Mononuclear cell (primary cell): Measurements from ENCODE around the gene RBM10. TPM values are rescaled to one million over a fixed set of nuclear protein-coding genes. Genes with fewer than 3 reads are reported as not detected.
"Not testable (repeated sequence)": the region's sequence is repeated elsewhere in the genome, so short reads cannot be mapped to it uniquely, and the experiment has no call there.

Source experiments
- H3K27me3 ChIP-seq: 2 replicates; pipeline ENCODE4 v1.6.0; 2011; ENCODE audit warnings: low read length, control low read depth; ENCODE audit not compliant: insufficient read depth
- H3K4me1 ChIP-seq: 2 replicates; pipeline ENCODE4 v1.5.1; 2011; ENCODE audit warnings: mild to moderate bottlenecking, low read length, control low read depth; ENCODE audit not compliant: insufficient read depth
- H3K4me3 ChIP-seq: 2 replicates; pipeline ENCODE4 v1.5.1; 2011; ENCODE audit warnings: mild to moderate bottlenecking, low read length, moderate library complexity
- H3K9me3 ChIP-seq: 2 replicates; pipeline ENCODE4 v1.5.1; 2011; ENCODE audit warnings: low read depth, mild to moderate bottlenecking, control low read depth, low read length
- total RNA-seq: library from RNA; depleted of rRNA; stranded (reverse); fragments of >200 nt; gene quantifications from one replicate; pipeline ENCODE4 v1.2.3, GENCODE V29; 2012

Gene RBM10
- 14.4 TPM for total RNA-seq

- no peaks in the 10 kb centered on the region for H3K27me3 ChIP-seq
- peak within 1 kb of the TSS; percentile 59 for H3K4me3 ChIP-seq
- H3K4me1 ChIP-seq = peaks cover 32% of the 10 kb centered on the region
- H3K9me3 ChIP-seq = no peaks in the 10 kb centered on the region
Observed at GRCh38 chrX:47144626-47145394, at the start of gene RBM10, which contains the start of gene NDUFB11. Gene RBM10 (plus strand): TSS chrX:47145221. CDS start chrX:47147482, 2,261 bp downstream. Gene NDUFB11 (minus strand): TSS chrX:47144702. CDS start chrX:47144679, 23 bp downstream.

GRCh38 chrX:47097018-47097417 lies 48.0 kb upstream of the RBM10 start:
- H3K4me3 ChIP-seq = no peak overlapping the region

DNA sequence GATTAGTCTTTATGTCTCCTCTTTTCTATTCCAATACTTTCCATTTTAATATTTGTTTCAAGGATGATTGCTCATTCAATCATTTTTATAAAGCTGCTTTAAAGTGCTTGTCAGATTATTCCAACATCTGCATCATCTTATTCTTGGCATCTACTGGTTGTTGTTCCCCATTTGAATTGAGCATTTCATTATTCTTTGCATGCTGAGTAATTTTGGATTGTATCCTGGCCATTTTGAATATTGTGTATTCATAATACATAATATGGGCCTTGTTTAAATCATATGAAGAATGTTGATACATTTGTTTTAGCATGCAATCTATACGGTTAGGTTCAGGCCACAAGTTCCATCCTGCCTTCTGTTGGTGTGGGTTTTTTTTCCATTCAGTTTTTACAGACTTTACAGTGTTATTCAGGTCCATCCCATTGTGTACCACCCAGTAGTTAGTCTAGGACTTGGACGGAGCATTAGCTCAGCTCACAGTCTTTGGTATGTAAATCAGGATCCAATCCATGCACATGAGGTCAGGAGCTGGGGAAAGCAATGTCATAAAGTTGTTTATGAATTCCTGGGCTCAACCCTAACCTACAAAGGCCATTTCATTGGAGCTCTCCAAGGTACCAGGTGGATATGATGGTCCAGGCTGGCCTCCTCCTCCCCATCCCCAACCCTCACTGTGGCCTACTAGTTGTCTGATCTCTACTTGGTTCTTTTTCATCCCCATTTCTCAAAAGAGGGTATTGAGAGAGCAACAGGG lies 46.5 kb upstream of the RBM10 start:
- Histone ChIP-seq H3K27me3 (no peaks in the 10 kb centered on the region), H3K4me3 (no peak overlapping the region), H3K4me1 (no peaks in the 10 kb centered on the region), H3K9me3 (no peaks in the 10 kb centered on the region)

More at GRCh38 chrX:47097018-47097417, 48.0 kb upstream of the RBM10 start:
- Histone ChIP-seq H3K9me3 (no peaks in the 10 kb centered on the region), H3K27me3 (no peaks in the 10 kb centered on the region), H3K4me1 (no peaks in the 10 kb centered on the region)

- Histone ChIP-seq H3K4me1 (no peaks in the 10 kb centered on the region), H3K9me3 (no peaks in the 10 kb centered on the region), H3K27me3 (no peaks in the 10 kb centered on the region), H3K4me3 (no peak overlapping the region)
Observed at GRCh38 chrX:47101206-47101605, 43.8 kb upstream of the RBM10 start.

DNA sequence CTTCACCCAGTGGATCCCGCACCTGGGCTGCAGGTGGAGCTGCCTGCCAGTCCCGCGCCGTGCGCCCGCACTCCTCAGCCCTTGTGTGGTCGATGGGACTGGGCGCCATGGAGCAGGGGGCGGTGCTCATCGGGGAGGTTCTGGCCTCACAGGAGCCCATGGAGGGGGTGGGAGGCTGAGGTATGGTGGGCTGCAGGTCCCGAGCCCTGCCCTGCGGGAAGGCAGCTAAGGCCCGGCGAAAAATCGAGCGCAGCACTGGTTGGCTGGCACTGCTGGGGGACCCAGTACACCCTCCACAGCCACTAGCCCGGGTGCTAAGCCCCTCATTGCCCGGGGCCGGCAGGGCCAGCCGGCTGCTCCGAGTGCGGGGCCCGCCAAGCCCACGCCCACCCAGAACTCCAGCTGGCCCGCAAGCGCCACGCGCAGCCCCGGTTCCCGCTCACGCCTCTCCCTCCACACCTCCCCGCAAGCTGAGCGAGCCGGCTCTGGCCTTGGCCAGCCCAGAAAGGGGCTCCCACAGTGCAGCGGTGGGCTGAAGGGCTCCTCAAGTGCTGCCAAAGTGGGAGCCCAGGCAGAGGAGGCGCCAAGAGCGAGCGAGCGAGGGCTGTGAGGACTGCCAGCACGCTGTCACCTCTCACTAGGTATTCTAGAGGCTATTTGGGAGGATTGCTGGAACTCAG lies 33.9 kb upstream of the RBM10 start:
- not testable (repeated sequence) for H3K9me3 ChIP-seq, H3K4me3 ChIP-seq, H3K4me1 ChIP-seq, H3K27me3 ChIP-seq

GRCh38 chrX:47112316-47112954 lies 32.6 kb upstream of the RBM10 start:
- H3K4me1 ChIP-seq = no peaks in the 10 kb centered on the region
- H3K9me3 ChIP-seq = no peaks in the 10 kb centered on the region
- no peak overlapping the region for H3K4me3 ChIP-seq
- no peaks in the 10 kb centered on the region for H3K27me3 ChIP-seq

DNA sequence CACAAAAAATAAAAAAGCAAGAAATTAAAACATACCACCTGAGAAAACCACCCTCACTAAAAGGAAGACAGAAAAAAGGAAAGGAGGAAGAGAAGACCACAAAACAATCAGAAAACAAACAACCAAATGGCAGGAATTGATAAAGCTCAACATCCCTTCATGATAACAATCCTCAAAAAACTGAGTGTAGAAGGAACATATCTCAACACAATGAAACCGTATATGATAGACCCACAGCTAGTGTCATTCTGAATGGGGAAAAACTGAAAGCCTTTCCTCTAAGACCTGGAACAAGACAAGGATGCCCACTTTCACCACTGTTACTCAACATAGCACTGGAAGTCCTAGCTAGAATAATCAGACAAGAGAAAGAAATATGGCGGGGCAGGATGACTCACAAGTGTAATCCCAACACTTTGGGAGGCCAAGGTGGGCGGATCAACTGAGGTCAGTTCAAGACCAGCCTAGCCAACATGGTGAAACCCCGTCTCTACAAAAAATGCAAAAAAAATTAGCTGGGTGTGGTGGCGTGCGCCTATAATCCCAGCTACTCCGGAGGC lies 28.4 kb upstream of the RBM10 start:
- not testable (repeated sequence) for H3K4me3 ChIP-seq, H3K9me3 ChIP-seq, H3K4me1 ChIP-seq, H3K27me3 ChIP-seq

GRCh38 chrX:47124466-47124865 lies 20.6 kb upstream of the RBM10 start:
- not testable (repeated sequence) for H3K9me3 ChIP-seq, H3K4me1 ChIP-seq, H3K27me3 ChIP-seq, H3K4me3 ChIP-seq

DNA sequence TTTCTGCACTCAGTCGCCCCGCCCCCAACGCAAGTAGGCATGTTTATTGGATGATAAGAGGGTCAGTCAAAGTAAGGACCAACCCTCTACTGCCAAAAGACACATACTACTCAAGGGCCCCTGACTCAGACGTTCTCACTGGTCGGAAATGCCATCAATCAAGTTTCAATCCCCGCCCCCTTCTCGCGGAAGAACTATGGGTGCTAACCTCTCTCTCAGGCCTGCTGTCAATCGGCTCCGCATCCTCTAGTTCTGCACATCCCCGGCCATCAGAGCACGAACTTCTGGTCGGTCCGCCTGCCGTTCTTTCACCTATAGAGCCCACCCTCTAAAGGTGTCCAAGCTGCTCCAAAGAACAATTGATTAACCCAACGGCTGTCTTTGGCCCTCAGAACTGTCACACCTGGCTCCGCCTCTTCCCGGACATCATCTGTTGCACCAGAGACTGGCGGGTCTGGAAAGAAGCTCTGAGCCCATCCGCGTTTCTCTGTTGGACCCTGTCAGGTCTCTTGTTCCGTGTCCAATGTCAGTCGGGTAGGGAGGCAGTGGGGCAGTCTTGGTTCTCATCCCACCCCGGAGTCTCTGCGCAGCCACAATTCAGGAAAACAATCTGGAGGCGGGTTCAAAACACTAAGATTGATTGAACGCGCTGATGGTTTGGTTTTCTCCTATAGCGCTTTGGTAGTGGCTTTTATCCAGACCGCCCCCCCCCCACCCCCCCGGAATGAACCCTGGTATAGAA lies 15.7 kb upstream of the RBM10 start:
- no peaks in the 10 kb centered on the region for H3K27me3 ChIP-seq
- peak overlapping the region; percentile 67 for H3K4me3 ChIP-seq
- H3K9me3 ChIP-seq = no peaks in the 10 kb centered on the region
- H3K4me1 ChIP-seq = peaks cover 4% of the 10 kb centered on the region

DNA sequence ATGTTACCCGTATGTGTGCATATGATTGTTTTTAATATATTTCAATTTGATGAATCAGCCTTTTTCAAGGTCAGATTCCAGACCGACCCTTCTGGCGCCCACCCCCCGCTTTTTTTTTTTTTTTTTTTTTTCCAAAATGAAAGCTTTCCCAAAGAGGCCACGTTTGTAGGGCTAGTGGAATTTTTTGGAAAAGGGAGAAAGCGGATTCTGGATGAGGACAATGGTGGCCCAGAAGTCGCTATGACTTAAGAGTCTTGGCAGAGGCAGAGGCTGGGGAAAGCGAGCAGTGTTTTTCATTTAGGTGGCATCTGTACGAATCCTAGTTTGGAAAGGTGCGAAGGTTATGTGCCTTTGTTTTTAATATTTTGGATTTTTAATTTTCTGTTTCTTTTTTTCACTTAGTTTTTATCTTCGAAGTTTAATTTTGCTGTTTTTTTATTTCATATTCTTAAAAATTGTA lies 15.1 kb upstream of the RBM10 start:
- Histone ChIP-seq H3K4me1 (peaks cover 4% of the 10 kb centered on the region), H3K4me3 (peak overlapping the region; percentile 67), H3K9me3 (no peaks in the 10 kb centered on the region)

DNA sequence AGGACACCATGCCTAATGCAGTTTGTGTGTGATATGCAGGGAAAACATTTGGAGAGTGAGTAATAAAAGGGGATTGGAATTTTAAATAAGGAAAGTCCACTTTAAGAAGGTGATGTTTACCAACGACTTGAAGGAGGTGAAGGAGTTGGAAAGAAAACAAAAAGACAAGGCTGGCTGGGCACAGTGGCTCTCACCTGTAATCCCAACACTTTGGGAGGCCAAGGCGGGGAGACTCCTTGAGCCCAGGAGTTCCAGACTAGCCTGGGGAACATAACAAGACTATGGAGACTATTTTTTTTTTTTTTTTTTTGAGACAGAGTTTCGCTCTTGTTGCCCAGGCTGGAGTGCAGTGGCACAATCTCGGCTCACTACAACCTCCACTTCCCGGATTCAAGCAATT lies 11.5 kb upstream of the RBM10 start:
- Histone ChIP-seq H3K4me3 (no peak overlapping the region), H3K4me1 (peaks cover 4% of the 10 kb centered on the region), H3K27me3 (no peaks in the 10 kb centered on the region), H3K9me3 (no peaks in the 10 kb centered on the region)

More for the DNA sequence above, 15.1 kb upstream of the RBM10 start:
- H3K27me3 ChIP-seq = no peaks in the 10 kb centered on the region

DNA sequence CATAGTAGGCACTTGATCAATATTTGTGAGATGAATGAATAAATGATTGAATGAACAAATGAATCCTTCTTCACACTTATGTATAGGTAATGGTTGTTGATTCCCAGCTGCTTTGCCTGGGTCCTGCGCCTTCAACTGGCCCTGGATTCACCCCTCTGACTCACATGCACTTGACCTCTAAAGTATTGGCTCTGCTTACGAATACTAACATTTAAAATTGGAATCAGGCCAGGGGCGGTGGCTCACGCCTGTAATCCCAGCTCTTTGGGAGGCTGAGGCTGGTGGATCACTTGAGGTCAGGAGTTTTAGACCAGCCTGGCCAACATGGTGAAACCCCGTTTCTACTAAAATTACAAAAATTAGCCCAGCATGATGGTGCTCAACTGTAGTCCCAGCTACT lies 9.4 kb upstream of the RBM10 start:
- H3K27me3 ChIP-seq, H3K4me1 ChIP-seq, H3K4me3 ChIP-seq, H3K9me3 ChIP-seq: not testable (repeated sequence)

GRCh38 chrX:47138171-47138570 lies 6.8 kb upstream of the RBM10 start:
- no peaks in the 10 kb centered on the region for H3K9me3 ChIP-seq
- H3K27me3 ChIP-seq = no peaks in the 10 kb centered on the region
- no peak overlapping the region for H3K4me3 ChIP-seq
- peaks cover under 1% of the 10 kb centered on the region for H3K4me1 ChIP-seq
